ENCODE results near the gene DNAH10. TPM values are rescaled to one million over a fixed set of nuclear protein-coding genes. Genes with fewer than 3 reads are reported as not detected.
A peak's percentile ranks its signal among the peaks of the same experiment; 100 is the strongest.

DNAH10 gene
- total RNA-seq, 1 donor from 2014 or later: 0.16 TPM

DNA sequence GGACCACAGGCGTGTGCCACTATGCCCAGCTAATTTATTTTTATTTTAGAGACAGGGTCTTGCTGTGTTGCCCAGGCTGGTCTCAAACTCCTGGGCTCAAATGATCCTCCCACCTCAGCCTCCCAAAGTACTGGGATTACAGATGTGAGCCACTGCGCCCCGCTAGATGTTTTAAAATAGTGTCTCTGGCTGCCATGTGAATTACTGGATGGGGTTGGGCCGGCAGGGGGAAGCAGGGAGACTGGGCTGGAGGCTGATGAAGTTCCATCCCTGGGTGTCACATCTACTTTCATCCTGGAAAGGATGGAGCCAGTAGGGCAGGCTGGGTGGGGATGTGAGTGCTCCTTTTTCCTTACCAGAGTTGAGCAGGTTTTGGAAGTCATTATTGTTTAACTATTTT lies 46.1 kb downstream of the DNAH10 start:
- H3K4me3 Mint-ChIP-seq (ENCODE audit: unreplicated experiment): no peak overlapping the region
- no peak overlapping the region for H3K27ac Mint-ChIP-seq (ENCODE audit: unreplicated experiment)
- H3K36me3 Mint-ChIP-seq (ENCODE audit: unreplicated experiment): peaks cover 2% of the 10 kb centered on the region
- no peak for DNase-seq (ENCODE audit: extremely low spot score, unreplicated experiment)
- H3K27me3 Mint-ChIP-seq (ENCODE audit: unreplicated experiment): peaks cover 26% of the 10 kb centered on the region
- H3K4me1 Mint-ChIP-seq (ENCODE audit: unreplicated experiment): peaks cover 4% of the 10 kb centered on the region
- TF ChIP-seq, protein P1, sequence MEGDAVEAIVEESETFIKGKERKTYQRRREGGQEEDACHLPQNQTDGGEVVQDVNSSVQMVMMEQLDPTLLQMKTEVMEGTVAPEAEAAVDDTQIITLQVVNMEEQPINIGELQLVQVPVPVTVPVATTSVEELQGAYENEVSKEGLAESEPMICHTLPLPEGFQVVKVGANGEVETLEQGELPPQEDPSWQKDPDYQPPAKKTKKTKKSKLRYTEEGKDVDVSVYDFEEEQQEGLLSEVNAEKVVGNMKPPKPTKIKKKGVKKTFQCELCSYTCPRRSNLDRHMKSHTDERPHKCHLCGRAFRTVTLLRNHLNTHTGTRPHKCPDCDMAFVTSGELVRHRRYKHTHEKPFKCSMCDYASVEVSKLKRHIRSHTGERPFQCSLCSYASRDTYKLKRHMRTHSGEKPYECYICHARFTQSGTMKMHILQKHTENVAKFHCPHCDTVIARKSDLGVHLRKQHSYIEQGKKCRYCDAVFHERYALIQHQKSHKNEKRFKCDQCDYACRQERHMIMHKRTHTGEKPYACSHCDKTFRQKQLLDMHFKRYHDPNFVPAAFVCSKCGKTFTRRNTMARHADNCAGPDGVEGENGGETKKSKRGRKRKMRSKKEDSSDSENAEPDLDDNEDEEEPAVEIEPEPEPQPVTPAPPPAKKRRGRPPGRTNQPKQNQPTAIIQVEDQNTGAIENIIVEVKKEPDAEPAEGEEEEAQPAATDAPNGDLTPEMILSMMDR (IDR thresholded peaks at IDR 0.05): peak; percentile 22
- H3K9me3 Mint-ChIP-seq (ENCODE audit: unreplicated experiment): peaks cover under 1% of the 10 kb centered on the region

DNA sequence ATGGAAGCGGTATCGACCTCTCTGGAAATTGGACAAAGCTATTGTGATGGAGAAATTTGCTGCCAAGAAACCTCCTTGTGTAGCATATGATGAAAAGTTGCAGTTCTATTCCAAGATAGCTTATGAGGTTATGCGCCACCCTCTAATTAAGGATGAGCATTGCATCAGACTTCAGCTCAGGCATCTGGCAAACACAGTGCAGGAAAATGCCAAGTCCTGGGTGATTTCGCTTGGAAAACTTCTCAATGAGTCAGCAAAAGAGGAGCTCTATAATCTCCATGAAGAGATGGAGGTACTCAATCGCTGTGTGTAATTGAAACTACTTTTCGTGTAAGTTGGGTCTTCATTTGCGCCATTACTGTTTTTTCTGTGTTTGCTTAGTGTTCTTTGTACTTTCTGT lies 51.2 kb downstream of the DNAH10 start:
- no peak overlapping the region for H3K4me3 Mint-ChIP-seq (ENCODE audit: unreplicated experiment)
- no peaks in the 10 kb centered on the region for H3K4me1 Mint-ChIP-seq (ENCODE audit: unreplicated experiment)
- TF ChIP-seq, protein P1 (IDR thresholded peaks at IDR 0.05): no peak
- H3K36me3 Mint-ChIP-seq (ENCODE audit: unreplicated experiment): peaks cover 4% of the 10 kb centered on the region
- no peak overlapping the region for H3K27ac Mint-ChIP-seq (ENCODE audit: unreplicated experiment)
- peaks cover 22% of the 10 kb centered on the region for H3K9me3 Mint-ChIP-seq (ENCODE audit: unreplicated experiment)
- DNase-seq (ENCODE audit: extremely low spot score, unreplicated experiment): no peak
- peaks cover 16% of the 10 kb centered on the region for H3K27me3 Mint-ChIP-seq (ENCODE audit: unreplicated experiment)

DNA sequence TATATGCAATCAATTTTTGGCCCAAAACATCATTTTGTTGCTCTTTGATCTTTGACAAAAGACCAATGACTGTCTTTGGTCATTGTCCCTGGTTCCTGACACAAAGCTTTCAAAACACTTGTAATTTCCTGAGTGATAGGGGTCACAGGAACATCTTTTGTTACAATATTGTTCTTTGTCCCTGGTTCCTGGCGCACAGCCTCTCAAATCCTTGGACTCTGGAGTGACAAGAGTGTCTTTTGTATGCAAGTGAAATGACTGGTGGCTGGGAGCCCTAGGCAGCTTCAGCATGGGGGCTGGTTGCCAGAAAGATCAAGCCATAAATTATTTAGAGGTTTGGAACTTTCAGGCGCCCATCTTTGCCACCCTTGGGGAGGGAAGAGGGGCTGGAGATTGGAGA lies 53.9 kb downstream of the DNAH10 start:
- H3K4me1 Mint-ChIP-seq (ENCODE audit: unreplicated experiment): no peaks in the 10 kb centered on the region
- no peak for DNase-seq (ENCODE audit: extremely low spot score, unreplicated experiment)
- H3K36me3 Mint-ChIP-seq (ENCODE audit: unreplicated experiment): peaks cover 2% of the 10 kb centered on the region
- H3K27ac Mint-ChIP-seq (ENCODE audit: unreplicated experiment): no peak overlapping the region
- H3K9me3 Mint-ChIP-seq (ENCODE audit: unreplicated experiment): peaks cover 22% of the 10 kb centered on the region
- TF ChIP-seq, protein P1 (IDR thresholded peaks at IDR 0.05): no peak
- peaks cover 13% of the 10 kb centered on the region for H3K27me3 Mint-ChIP-seq (ENCODE audit: unreplicated experiment)
- H3K4me3 Mint-ChIP-seq (ENCODE audit: unreplicated experiment): no peak overlapping the region

DNA sequence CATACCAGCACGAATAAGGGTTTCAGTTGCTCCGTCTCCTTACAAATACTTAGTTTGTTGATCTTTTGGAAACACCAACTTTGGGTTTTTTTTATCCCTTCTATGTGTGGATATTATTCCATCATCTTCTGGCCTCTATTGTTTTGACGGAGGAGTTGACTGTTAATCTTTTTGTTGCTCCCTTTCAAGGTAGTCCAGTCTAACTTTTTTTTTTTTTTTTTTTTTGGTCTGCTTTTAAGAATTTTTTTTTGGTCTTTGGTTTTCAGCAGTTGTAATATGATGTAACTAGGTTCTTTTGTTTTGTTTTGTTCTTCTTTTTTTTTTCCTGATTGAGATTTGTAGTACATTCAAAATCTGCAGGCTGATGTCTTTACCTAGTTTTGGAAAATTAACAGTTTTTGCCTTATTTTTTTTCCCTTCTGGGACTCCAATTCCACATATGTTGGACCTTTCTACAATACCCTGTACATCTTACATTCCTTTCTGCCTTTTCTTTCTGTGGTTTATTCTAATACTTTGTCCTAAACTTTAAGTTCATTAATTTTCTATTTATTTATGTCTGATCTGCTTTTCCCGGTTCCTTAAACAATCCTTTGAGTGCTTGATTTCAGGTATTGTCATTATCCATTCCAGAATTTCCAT lies 54.9 kb downstream of the DNAH10 start:
- Mint-ChIP-seq H3K4me1 (ENCODE audit: unreplicated experiment) (no peaks in the 10 kb centered on the region), H3K27ac (ENCODE audit: unreplicated experiment) (no peak overlapping the region), H3K9me3 (ENCODE audit: unreplicated experiment) (peaks cover 22% of the 10 kb centered on the region), H3K36me3 (ENCODE audit: unreplicated experiment) (peaks cover 2% of the 10 kb centered on the region), H3K27me3 (ENCODE audit: unreplicated experiment) (peaks cover 13% of the 10 kb centered on the region), H3K4me3 (ENCODE audit: unreplicated experiment) (no peak overlapping the region)
- no peak for DNase-seq (ENCODE audit: extremely low spot score, unreplicated experiment)
- TF ChIP-seq, protein P1 (IDR thresholded peaks at IDR 0.05): no peak

DNA sequence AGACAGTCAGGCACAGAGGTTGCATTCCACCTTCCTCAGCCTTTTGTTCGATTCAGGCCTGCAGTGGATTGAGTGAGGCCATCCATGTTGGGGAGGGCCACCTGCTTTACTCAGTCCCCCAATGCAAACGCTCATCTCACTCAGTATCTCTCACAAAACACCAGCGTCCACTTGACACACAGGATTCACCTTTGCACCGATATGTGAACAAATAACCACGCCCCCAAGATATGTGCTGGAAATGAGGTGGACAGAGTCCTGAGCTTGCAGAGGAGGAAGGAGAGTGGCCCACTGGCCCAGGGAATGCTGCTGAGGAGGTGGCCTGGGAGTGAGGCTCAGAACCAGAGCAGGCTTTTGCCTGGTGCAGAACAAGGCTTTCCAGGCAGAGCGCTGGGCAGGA lies 60.7 kb downstream of the DNAH10 start:
- no peaks in the 10 kb centered on the region for H3K36me3 Mint-ChIP-seq (ENCODE audit: unreplicated experiment)
- TF ChIP-seq, protein P1 (IDR thresholded peaks at IDR 0.05): no peak
- H3K4me3 Mint-ChIP-seq (ENCODE audit: unreplicated experiment): no peak overlapping the region
- peaks cover 4% of the 10 kb centered on the region for H3K9me3 Mint-ChIP-seq (ENCODE audit: unreplicated experiment)
- H3K27me3 Mint-ChIP-seq (ENCODE audit: unreplicated experiment): peaks cover 45% of the 10 kb centered on the region
- no peaks in the 10 kb centered on the region for H3K4me1 Mint-ChIP-seq (ENCODE audit: unreplicated experiment)
- H3K27ac Mint-ChIP-seq (ENCODE audit: unreplicated experiment): no peak overlapping the region
- no peak for DNase-seq (ENCODE audit: extremely low spot score, unreplicated experiment)

Measured in osteocyte (in vitro differentiated cells).